H54 (cell line): ENCODE data around the gene ZC3HAV1.
"Not testable (repeated sequence)": the region's sequence is repeated elsewhere in the genome, so short reads cannot be mapped to it uniquely, and the experiment has no call there.

ENCODE experiments used
- DNase-seq: peaks from one replicate; pipeline ENCODE4 v3.0.0; 2011; ENCODE audit warnings: low spot score, mixed read lengths; ENCODE audit not compliant: insufficient read length
- FAIRE-seq: peaks from 3 replicates; lab custom pipeline; 2011; peaks lifted over from hg19 to GRCh38; lab: Jason Lieb, UNC
- POLR2A ChIP-seq: IDR thresholded peaks from 2 replicates; pipeline ENCODE4 v1.6.1; 2011; ENCODE audit warnings: low read depth, mild to moderate bottlenecking, low read length

Gene ZC3HAV1

GRCh38 chr7:139109188-139109982 is at the start of gene ZC3HAV1:
ZC3HAV1 (minus strand) TSS chr7:139109720; CDS start chr7:139109331, 389 bp downstream.
- DNase-seq (peak; percentile 75), FAIRE-seq (no peak)
- TF ChIP-seq POLR2A = peak; percentile 66

GRCh38 chr7:139153832-139154231 is 44.3 kb upstream of the ZC3HAV1 start:
- DNase-seq (no peak), FAIRE-seq (peak; percentile 15)
- TF ChIP-seq POLR2A = no peak

- no peak for TF ChIP-seq POLR2A
- FAIRE-seq = no peak
- DNase-seq = no peak
Observed at GRCh38 chr7:139152149-139152548, 42.6 kb upstream of the ZC3HAV1 start.

- FAIRE-seq (no peak), DNase-seq (no peak)
- TF ChIP-seq POLR2A = no peak
Observed at GRCh38 chr7:139139150-139139549, 29.6 kb upstream of the ZC3HAV1 start.

GRCh38 chr7:139133335-139134139 is 24.0 kb upstream of the ZC3HAV1 start:
- peak; percentile 84 for TF ChIP-seq POLR2A
- DNase-seq (peak; percentile 63), FAIRE-seq (peak; percentile 80)

- TF ChIP-seq POLR2A = no peak
- no peak for FAIRE-seq
- no peak for DNase-seq
Observed at GRCh38 chr7:139132887-139133286, 23.4 kb upstream of the ZC3HAV1 start.

GRCh38 chr7:139131601-139132041 is 22.1 kb upstream of the ZC3HAV1 start:
- TF ChIP-seq POLR2A = no peak
- DNase-seq (no peak), FAIRE-seq (no peak)

- not testable (repeated sequence) for DNase-seq, FAIRE-seq
Observed at GRCh38 chr7:139129814-139130213, 20.3 kb upstream of the ZC3HAV1 start.

GRCh38 chr7:139127648-139128047 is 18.1 kb upstream of the ZC3HAV1 start:
- no peak for FAIRE-seq
- no peak for DNase-seq

GRCh38 chr7:139125657-139126056 is 16.1 kb upstream of the ZC3HAV1 start:
- FAIRE-seq (no peak), DNase-seq (no peak)
- no peak for TF ChIP-seq POLR2A

More at GRCh38 chr7:139127648-139128047, 18.1 kb upstream of the ZC3HAV1 start:
- no peak for TF ChIP-seq POLR2A

- DNase-seq, FAIRE-seq: not testable (repeated sequence)
Observed at GRCh38 chr7:139124995-139125394, 15.5 kb upstream of the ZC3HAV1 start.

GRCh38 chr7:139124084-139124914 is 14.8 kb upstream of the ZC3HAV1 start:
- DNase-seq = no peak
- no peak for TF ChIP-seq POLR2A
- FAIRE-seq = no peak

- no peak for DNase-seq
- FAIRE-seq = no peak
- no peak for TF ChIP-seq POLR2A
Observed at GRCh38 chr7:139119486-139119849, 9.9 kb upstream of the ZC3HAV1 start.
